Stimulated activated CD8-positive, alpha-beta memory T cell treated with anti-CD3 and anti-CD28 coated beads, Interleukin-4, amount 100 ng/mL, for 4 hours (primary cell): Measurements from ENCODE around the gene PGK2.
"Not testable (repeated sequence)": the region's sequence is repeated elsewhere in the genome, so short reads cannot be mapped to it uniquely, and the experiment has no call there.

Experiments used
- DNase-seq, 2 donors: peaks; one replicate each; pipeline ENCODE4 v3.0.0-alpha.2; 2020; ENCODE audit warnings: low read depth in 2 of 2, low spot score in 1 of 2

The PGK2 gene

DNA sequence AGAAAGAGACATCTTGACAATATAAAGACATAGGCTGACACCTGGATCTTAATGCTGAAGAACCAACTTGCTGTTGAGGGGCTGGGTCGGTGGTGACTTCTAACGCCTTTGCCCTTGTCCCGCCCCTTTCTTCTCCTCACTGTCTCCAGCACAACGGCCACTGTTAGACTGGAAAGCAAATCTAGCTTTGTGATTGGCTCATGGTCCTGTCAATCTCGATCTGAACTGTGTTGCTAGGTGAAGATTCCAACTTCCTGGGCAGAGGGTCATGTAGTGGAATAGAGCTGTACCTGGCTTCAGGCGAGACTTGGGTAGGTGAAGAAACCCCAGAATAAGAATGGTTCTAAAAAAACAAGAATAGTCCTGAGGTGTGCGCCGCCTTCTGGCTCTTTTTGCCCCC lies at the start of gene PGK2:
PGK2 (minus strand) TSS at position 110 of the 400 bp plus-strand sequence; CDS start at position 12, 98 bp downstream.
- DNase-seq: no peak

DNA sequence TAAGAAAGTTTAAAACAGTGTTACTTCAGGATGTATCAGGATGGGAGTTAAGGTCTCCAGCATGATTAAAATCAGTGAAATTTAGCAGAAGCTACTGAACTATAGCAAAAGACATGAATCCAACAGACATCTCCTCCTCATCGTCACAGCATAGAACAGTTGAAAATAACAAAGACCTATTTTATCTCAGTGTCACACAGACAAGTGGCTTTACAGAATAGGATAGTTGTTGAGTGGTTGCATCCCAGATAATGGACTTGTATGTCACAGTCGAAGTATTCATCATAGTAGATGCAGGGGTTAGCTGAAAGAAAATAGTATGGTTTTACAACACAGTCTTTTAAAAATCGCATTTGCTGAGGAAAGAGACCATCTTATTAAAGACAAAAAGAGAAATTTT lies 48.1 kb upstream of the PGK2 start:
- DNase-seq: no peak

DNA sequence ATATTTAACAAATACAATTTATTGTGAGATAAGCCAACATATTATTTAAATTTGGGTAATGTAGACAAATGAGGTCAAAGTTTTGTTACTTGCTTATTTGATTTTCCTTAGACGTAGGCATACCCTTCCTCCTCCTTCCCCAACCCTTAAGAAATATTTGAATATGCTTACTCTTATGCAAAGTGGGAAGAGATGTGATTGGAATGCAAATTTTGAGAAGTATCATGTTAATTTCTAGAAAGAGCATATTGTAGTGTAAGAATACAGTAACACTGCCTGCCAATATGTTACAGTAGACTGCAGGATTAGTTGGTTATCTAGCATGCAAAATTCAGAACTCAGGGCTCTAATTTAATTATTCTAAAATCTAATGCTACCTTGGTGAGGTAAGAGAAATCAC lies 46.3 kb upstream of the PGK2 start:
- DNase-seq: no peak

DNA sequence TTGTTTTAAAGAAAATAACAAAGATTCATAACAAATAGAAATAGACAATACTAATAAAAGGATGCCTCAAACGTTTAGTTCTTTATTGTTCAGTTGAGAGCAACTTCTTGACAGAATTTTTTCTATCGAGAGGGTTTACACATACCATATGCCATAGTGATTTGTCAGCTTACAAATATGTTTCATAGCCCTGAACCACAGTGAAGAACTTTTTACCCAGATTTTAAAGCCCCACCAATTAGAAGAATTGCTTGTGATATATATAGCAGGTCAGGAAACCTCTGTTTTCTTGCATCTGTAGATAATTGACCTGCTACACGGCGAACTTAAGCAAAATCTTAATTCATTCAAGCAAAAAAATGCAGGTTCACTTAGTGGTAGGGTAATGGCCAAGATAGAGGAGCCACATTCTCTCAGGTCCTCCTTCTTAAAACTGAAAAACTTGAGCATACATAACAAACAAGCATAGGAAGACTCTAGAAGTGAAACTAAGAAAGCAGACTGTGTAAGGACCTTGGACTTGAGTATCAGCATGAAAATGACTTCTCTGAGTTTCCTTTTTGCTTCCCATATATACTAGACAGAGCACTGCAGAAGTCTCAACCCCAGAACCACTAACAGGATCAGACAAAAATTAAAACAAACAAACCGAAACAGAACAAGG lies 39.8 kb upstream of the PGK2 start:
- DNase-seq: no peak

DNA sequence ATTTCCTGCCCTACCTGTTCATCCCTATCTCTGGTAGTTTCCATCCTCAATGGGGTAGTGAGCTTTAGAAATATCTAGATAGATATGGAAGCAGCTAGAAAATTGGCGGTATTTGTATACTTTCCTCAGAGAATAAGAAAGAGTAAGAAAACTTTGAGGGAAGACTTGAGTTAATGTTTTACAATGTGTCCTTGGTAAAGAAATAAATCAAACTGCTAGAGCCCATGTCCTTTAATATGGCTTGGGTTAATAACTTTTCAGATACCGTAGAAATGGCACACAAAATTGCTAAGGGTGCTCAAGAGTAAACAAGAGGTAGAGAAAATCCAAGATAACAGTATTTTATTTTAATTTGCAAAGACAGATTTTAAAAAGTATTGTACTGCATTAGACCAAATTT lies 28.1 kb upstream of the PGK2 start:
- no peak for DNase-seq

DNA sequence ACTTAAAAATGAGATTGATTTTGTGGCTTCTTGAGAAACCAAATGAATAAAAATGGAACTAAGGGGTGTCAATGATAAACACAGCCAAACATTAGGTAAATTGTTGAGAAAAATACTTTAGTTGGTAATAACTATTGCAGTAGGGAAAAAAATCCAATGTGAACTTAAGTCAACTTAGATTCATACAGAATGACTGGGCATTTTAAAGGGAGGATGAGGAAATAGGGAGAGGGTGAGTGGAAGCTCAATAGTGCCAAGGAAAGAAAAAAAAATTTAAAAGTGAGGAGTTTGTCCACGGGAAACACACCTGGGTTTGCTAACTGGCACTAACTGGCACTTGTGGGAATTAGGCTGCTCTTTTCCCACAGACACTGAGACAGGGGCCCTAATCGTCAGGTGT lies 26.2 kb upstream of the PGK2 start:
- no peak for DNase-seq

DNA sequence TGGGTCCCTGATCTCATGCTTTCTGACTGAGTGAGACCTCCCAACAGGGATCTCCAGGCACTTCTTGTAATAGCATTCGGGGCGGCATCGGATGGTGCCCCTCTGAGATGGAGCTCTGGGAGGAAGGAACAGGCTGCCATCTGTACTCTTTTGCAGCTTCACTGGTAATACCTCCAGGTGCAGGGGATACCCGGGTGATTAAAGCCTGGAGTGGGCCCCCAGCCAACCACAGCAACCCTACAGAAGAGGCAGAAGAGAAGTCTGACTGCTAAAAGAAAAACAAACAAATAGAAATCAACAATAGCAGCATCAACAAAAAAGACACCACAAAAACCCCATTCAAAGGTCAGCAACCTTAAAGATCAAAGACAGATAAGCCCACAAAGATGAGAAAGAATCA lies 19.1 kb upstream of the PGK2 start:
- DNase-seq: no peak

DNA sequence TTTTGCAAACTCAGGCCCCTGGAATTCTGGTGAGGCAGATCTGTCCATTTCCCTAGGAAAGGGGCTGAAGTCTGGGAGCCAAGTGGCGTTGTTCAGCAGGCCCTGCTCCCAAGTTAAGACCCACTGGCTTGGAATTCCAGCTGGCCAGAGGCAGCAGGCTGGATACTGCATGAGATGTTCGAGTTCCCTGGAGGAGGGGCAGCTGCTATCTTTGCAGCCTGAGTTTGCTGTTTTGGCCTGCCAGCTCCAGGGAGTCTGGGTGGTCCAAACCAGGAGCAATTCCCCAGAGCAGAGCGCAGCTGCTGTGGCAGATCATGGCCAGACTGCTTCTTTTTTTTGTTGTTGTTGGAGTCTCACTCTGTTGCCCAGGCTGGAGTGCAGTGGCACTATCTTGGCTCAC lies 18.2 kb upstream of the PGK2 start:
- DNase-seq: no peak

DNA sequence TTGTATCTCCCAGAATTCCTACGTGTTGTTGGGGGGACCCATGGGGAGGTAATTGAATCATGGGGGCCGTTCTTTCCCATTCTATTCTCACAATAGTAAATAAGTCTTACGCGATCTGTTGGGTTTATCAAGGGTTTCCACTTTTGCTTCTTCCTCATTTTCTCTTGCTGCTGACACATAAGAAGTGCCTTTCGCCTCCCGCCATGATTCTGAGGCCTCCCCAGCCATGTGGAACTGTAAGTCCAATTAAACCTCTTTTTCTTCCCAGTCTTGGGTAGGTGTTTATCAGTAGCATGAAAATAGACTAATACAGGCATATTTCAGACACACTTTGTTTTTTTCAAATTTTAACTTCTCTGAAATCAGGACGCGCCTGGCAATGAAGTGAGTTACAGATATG lies 14.4 kb upstream of the PGK2 start:
- no peak for DNase-seq

DNA sequence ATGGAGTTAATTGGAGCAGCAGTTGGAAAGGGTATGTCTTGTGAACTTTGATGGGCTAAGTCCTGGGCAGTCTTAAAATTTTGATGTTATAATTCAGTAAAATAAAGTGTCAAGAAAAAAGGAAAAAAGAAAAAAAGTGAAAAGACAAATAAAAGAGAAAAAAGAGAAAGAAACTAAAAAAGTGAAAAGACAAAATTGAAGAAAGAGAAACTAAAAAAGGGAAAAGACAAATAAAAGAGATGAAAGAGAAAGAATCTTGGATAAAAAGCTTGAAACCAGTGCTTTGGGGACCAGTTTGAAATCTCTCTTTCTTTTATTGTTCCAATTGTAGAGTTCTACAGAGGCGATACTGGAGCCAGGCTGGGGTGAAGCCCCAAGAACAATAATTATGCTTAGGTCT lies 12.0 kb upstream of the PGK2 start:
- DNase-seq: no peak

DNA sequence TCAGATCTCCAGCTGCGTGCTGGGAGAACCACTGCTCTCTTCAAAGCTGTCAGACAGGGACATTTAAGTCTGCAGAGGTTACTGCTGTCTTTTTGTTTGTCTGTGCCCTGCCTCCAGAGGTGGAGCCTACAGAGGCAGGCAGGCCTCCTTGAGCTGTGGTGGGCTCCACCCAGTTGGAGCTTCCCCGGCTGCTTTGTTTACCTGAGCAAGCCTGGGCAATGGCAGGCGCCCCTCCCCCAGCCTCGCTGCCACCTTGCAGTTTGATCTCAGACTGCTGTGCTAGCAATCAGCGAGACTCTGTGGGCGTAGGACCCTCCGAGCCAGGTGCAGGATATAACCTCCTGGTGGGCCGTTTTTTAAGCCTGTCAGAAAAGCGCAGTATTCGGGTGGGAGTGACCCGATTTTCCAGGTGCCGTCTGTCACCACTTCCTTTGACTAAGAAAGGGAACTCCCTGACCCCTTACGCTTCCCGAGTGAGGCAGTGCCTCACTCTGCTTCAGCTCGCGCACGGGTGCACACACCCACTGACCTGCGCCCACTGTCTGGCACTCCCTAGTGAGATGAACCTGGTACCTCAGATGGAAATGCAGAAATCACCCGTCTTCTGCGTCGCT lies 9.9 kb upstream of the PGK2 start:
- not testable (repeated sequence) for DNase-seq

DNA sequence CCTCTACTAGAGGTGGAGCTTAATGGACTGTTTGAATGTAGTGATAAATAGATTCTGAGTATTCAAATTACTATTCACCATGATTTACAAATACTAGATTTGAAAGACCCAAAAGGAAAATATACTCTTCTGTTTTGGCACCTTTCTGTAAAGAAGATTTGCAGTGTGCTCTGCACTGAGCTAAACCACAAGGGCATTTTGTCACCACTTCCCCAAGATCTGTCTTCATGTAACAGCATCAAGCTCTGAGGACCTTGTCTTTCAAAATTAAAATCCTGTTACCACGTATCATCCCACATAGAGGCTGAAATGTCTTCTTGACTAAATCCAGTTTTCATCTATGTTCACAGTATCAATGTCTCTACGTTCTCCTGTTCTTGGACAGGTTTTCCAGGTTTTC lies 3.3 kb upstream of the PGK2 start:
- no peak for DNase-seq

DNA sequence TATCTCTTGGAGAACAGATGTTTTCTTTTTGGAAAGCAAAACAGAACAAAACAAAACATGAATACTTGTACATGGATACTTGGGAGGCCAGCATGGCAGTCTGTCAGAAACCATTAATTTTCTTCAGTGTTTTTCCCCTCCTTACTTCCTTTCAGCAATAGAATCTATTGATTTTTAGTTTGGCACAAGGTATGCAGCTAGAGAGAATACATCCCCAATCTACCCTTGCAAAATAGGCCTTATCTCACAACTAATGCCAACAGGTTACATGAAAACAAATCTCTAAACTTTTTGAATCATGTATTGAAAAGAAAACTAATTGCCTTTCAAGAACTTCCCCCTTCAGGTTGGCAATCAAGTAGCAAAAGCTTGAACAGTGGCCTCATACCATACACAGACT lies 2.8 kb downstream of the PGK2 start:
- no peak for DNase-seq

DNA sequence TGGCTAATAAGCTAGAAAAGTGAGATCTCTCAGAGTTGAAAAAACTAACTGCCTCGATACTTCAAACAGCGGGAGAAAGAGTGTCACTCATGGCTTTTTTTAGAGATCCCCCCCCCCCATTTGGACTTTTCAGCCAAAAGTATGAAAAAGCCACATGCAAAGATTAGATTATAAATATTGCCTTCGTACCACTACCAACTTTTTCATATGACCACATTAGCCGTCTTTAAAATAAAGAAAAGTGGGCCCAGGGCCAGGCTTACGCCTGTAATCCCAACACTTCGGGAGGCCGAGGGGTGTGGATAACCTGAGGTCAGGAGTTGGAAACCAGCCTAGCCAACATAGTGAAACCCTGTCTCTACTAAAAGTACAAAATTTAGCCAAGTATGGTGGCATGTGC lies 4.4 kb downstream of the PGK2 start:
- DNase-seq: no peak

DNA sequence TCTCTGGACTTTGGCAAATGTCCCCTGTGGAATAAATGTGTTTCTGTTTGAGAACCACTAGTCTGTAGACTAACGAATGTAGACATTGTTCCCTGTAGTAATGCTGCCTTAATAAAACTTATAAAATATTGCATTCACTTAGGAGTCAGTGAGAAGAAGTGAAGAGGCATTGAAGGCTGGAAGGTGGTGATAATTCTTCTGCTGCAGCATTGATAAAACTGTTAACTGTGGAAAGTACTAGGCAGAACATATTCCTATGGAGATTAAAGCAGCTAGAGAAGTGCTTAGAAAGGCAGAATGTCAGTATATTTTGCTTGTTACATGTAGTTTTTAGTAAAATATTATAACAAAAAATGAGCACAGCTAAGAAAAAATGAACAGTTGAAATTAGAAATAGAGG lies 4.8 kb downstream of the PGK2 start:
- no peak for DNase-seq

DNA sequence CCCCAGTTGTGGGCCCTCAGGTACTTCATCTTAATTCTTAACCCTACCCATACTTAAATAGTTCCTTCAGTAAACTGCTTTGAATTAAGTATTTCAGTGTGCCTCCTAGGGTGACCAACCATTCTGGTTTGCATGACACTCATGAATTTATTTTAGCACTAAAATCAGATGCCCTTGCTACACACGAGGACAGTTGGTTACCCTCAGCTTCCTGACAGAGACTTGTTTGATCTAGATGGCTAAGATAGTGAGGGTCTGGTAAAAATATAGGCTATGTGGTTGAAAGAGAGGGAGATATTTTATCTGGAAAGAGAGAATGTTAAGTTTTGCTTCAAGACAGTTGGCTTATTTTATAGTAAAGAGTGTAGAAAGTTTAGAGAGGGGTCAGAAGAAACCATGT lies 10.6 kb downstream of the PGK2 start:
- DNase-seq: no peak

DNA sequence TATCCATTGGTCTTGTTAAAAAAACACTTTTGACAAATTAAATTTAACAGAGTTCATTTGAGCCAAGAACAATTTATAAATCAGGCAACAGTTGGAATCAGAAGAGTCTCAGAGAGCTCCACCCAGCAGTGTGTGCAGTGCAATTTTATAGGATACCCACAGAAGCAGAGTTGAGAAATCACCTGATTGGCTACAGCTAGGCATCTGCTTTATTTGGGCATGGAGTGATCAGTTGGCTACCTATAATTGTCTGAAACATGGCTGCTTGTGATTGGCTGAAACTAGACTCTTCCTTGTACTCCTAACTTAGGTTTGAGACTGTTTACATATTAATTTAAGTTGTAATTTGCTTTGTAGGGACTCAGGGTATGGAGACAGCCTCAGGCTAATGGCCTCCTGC lies 12.0 kb downstream of the PGK2 start:
- no peak for DNase-seq

DNA sequence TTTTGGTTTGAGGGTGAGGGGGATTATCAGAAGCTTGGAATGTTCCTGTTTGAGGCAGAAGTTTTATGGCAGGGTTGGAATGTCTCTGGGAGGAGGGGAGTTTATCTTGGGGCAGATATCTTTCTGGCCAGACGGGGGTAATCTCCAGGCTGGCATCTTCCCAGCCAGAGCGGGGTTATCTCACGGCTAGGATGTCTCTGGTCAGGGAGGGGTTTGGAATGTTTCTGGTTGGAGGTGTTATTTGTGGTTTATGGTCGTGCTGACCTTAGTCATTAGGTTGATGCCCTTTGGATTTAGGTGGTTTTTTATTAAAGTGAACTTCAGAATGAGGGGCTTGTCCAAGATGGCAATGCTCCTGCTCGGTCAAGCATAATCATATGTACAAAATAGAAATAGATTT lies 14.8 kb downstream of the PGK2 start:
- DNase-seq: no peak

DNA sequence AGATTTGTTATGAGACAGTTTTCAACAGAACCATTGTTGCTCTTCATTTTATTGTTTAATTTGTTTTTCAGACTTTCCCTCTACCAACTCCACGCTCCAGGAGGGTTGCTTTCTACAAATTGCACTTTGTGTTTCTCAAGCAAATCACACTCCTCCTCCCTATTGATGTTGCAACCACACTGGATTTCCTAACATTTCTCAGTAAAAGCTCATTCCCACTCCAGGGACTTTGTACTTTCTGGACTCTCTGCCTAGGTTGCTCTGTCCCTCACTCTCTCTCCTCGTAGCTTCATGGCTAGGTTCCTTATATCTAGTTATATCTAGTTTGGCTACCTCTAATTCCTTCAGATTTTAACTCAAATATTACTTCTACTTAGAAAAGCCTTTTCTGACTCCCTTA lies 20.3 kb downstream of the PGK2 start:
- no peak for DNase-seq

DNA sequence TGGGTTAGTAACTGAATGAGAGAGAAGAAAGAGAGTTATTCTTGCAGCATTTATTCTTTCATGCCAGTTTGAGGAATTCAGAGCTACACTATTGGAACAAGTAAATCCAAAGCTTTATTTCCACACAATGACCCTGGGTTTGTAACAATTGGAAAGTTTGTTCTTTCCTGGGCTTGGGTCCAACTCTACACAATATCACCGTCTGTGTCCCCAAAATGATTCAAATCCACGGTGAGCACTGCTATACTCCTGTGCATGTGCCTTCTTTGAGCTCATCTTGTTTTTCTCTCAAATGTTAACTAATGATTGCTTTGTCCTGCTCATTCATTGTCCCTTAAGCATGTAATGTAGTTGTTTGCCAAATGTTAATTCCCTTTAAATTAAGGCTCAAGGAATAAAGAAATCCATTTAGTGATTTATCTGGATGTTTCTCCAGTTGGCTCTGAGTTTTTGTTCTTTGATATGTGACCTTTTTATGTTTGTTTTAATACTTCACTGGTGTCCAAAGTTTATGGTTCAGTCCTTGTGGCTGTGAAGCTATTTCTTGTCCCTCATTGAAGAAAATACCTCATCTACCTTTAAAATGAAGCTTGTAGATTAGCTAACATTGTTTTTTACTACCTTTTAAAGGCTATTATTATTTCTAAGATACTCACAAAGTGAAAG lies 22.4 kb downstream of the PGK2 start:
- no peak for DNase-seq

DNA sequence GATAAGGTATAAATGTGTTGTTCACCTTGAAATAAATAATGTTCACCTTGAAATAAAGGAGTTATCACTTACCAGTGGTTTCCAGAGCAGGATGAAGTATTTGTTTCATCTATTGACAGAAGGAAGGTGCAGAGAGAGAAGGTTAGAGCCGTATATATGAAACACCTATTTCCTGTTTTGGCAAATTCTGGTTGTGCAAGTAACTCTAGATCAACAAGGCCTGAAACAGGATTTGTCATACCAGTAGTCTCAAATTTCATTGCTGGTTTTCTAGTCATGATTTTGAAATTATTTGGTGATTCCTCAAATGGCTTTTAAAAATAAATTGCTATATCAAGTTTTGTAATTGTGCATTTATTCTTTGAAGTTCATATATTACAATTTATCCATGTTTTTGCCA lies 42.8 kb downstream of the PGK2 start, which contains the start of gene CRISP3:
CRISP3 (minus strand) TSS at position 130 of the 400 bp plus-strand sequence; CDS start at position 109, 21 bp downstream.
- DNase-seq: no peak

DNA sequence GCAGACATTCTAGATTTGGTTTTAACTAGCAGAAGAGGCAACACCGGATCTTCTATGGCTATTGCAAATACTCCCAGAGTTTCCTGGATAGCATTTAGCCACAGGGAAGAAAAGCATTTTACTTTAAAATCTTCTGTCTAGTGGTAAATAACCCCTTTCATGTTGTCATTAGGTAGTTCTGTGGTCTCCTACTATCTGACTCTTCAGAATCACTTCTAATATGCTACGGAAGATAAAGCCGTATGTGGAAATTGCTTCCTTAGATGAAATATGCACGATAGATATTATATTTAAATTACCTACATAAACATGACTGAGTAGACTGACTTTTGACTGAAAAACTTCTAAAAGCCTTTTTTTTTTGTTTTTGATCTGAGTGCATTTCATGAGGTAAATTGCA lies 43.7 kb downstream of the PGK2 start:
- DNase-seq: no peak

DNA sequence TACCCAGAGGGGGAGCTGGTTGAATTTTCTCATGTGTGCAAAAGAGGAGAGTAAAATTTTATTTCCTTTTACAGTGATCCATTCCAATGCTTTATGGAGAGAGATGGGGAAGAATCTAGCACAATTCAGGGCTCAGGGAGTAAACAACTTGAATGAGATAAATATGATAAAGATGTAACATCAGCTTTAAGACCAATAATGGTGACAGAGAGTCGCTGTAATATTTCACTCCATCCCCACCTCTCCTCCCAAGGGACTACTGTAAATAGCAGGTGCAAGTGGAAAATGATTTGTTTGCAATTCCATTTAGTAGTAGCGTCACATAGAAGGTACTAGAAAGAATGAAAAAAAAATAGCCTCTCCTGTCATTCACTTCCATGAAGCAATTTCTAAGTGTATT lies 47.7 kb downstream of the PGK2 start:
- no peak for DNase-seq
